Activated CD4-positive, CD25-positive, alpha-beta regulatory T cell treated with anti-CD3 and anti-CD28 coated beads, Interleukin-2, amount 50 U/mL, for 16 hours (primary cell): ENCODE results near the gene GXYLT2.
"Not testable (repeated sequence)": the region's sequence is repeated elsewhere in the genome, so short reads cannot be mapped to it uniquely, and the experiment has no call there.

Source experiments
- DNase-seq: peaks from one replicate; pipeline ENCODE4 v3.0.0-alpha.2; 2020; ENCODE audit warnings: low read depth, low spot score

Gene GXYLT2

DNA sequence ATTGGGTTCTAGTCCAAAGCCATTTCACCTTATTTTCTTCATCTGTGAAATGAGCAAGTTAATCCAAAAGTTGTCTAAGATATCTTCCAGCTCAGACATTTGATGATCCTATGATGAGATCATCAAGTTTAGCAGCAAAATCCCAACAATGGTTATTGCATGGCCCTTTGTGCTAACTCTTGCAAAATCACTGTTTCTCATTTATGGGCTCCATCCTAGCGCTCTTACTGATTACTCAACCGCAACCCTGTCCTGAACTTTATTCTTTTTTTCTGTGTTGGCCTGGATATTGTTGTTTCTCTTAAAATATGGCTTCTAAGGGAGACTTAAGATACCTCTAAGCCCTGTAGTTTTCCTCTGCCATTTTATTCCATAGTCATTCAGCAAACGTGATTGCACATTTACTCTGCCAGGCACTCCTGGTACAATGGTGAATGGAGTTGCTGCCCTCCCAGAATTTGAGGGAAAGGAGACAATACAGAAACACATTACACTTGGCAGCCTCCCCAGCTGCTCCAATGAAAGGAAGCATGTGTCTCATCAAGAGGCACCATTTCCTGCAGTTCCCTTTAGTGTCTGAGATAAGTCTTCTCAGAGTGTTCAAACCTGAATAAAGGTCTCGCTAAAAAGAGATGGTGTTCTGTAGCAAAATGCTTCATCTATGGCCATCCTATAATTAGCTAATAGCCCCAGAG lies 4.4 kb downstream of the GXYLT2 start:
- no peak for DNase-seq

DNA sequence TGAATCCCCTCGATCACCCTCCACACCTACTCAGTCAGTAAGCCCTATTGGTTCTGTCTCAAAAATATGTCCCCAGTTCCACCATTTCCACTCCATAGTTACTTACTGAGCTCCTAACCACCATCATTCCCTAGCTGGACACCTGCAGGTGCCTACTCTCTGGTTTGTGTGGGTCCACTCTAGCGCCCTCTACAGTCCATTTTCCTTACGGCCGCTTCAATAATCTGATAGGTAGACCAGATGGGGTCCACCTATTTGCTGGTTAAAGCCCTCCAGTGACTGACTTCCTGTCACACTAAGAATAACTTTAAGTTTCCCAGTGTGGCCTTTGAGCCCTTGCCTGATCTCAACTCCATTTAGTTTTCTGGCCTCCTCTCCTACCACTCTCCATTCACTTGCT lies 5.0 kb downstream of the GXYLT2 start:
- DNase-seq, result no peak

- DNase-seq, result no peak
These were observed 7.2 kb downstream of the GXYLT2 start for GRCh38 chr3:72894976-72895552.

- no peak for DNase-seq
These were observed 9.3 kb downstream of the GXYLT2 start for GRCh38 chr3:72896996-72897757.

- DNase-seq, result no peak
These were observed 9.8 kb downstream of the GXYLT2 start for GRCh38 chr3:72897758-72898007.

GRCh38 chr3:72899349-72899765 lies 11.5 kb downstream of the GXYLT2 start:
- no peak for DNase-seq

GRCh38 chr3:72900048-72900447 lies 12.2 kb downstream of the GXYLT2 start:
- DNase-seq, result no peak

DNA sequence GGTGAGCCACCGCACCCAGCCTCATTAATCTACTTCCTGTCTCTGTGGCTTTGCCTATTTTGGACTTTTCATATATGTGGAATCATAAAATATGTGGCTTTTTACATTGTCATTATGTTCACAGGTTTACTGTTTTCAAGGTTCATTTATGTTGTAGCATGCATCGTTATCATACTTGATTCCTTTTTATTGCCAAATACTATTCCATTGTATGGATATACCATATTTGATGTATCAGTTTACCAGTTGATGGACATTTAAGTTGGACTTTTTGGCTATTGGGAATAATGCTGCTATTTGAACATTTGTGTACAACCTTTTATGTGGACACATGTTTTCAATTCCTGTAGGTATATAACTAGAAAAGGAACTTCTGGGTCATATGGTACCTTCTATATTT lies 14.0 kb downstream of the GXYLT2 start:
- DNase-seq, result no peak

DNA sequence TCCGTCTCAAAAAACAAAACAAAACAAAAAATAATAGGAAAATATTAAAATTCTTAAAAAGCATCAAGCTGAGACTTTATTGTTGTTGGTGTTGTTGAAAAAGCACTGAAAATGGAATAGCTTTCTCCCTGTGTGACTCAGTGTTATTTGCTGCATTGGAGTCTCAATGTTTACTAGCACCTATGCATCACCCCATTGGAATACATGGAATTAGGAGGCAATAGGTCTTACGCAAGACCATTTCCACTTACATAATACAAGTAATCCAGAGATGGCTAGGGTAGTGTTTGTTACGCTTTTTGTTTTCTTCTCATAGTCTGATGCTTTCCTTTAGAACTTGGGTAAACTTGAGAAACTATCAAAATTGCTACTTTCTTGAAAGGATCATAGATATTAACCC lies 15.2 kb downstream of the GXYLT2 start:
- no peak for DNase-seq

GRCh38 chr3:72904163-72904562 lies 16.3 kb downstream of the GXYLT2 start:
- DNase-seq, result no peak

DNA sequence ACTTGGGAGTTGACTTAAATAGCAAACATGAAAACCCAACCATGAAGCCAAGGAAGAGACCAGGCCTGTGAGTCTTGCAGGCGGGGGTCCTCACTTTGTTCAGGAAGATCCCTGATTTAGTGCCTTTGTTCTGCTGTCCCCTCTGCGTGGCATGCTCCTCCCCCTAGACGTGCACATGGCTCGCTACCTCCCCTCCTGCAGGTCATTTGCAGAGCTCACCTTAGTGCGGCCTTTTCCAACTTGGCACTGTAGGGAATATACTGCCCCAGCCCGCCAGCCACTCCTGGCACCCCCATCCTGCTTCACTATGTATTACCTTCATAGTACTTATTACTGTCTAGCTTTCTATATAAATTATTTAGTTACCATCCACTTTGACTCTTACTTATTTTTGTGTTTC lies 18.3 kb downstream of the GXYLT2 start:
- DNase-seq, result no peak

DNA sequence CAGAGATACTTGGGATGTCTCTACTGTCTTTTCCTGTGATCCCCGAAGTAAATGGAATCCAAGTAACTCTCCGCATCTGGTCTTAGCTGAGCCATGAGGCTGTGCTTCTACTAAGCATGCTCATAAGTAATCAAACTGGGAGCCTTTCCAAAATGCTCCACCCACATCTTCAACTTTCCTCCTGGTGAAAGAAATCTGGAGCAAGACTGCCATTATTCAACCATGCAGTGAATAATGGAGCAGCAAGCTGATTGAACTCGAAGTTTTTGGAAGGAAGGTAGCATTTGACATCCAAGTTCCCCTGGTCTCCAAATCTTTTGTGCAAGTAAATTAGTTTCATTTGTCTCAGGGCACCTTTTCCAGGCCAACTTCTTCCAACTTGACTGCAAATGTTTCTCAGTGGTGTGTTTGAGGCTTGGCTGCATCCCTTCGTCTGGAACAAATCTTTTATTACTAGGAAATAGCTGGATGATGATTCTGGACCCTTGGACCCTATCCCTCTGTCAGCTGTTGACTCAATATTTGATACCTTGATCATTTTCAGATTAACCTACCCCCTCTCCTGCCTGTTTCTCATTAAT lies 19.4 kb downstream of the GXYLT2 start:
- no peak for DNase-seq

- DNase-seq, result no peak
These were observed 20.1 kb downstream of the GXYLT2 start for GRCh38 chr3:72907731-72908620.

GRCh38 chr3:72909591-72909990 lies 21.7 kb downstream of the GXYLT2 start:
- DNase-seq, result no peak

DNA sequence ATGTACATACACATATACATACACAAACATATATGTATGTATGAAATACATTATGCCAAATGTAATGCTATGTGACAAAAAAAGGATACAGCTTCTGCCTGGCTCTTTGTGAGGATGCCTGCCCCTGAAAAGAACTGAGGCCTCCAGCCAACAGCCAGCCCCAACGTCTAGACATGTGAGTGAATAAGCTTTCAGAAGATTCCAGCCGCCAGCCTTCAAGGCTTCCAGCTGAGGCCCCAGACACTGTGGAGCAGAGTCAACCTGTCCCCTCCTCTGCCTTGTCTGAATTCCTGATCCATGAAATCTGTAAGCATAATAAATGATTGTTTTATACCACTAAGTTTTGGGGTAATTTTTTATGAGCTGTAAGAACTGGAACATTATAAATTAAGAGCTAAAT lies 24.7 kb downstream of the GXYLT2 start:
- no peak for DNase-seq

GRCh38 chr3:72914383-72914782 lies 26.5 kb downstream of the GXYLT2 start:
- no peak for DNase-seq

- no peak for DNase-seq
These were observed 28.4 kb downstream of the GXYLT2 start for GRCh38 chr3:72916250-72916649.

- DNase-seq, result no peak
These were observed 31.7 kb downstream of the GXYLT2 start for GRCh38 chr3:72919520-72919919.

DNA sequence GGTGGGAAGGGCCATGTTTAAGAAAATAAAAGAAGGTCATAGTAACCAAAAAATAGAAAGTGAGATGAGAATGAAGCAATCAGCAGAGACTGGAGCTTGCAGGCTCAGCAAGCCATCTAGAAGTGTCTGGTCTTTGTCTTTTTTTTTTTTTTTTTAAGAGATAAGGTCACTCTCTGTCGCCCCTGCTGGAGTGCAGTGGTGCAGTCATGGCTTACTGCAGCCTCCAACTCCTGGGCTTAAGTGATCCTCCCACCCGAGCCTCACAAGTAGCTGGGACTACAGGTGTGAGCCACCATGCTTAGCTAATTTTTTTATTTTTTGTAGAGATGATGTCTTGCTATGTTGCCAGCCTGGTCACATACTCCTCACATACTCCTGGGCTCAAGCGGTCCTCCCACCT lies 36.2 kb downstream of the GXYLT2 start:
- no peak for DNase-seq

DNA sequence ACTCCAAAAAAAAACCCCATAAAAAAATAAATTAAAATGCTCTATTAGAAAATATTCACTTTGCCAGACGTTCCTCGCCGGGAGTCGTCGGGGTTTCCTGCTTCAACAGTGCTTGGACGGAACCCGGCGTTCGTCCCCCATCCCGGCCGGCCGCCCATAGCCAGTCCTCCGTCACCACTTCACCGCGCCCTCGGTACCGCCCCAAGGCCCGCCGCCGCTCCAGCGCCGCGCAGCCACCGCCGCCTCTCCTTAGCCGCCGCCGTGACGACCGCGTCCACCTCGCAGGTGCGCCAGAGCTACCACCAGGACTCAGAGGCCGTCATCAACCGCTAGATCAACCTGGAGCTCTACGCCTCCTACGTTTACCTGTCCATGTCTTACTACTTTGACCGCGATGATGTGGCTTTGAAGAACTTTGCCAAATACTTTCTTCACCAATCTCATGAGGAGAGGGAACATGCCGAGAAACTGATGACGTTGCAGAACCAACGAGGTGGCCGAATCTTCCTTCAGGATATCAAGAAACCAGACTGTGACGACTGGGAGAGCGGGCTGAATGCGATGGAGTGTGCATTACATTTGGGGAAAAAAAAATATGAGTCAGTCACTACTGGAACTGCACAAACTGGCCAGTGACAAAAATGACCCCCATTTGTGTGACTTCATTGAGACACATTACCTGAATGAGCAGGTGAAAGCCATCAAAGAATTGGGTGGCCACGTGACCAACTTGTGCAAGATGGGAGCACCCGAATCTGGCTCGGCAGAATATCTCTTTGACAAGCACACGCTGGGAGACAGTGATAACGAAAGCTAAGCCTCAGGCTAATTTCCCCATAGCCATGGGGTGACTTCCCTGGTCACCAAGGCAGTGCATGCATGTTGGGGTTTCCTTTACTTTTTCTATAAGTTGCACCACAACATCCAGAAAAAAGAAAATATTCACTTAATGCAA lies 41.2 kb downstream of the GXYLT2 start:
- DNase-seq, result not testable (repeated sequence)

- no peak for DNase-seq
These were observed 42.9 kb downstream of the GXYLT2 start for GRCh38 chr3:72930754-72931153.
